ENCODE data around the gene ALKBH8.
A peak's percentile ranks its signal among the peaks of the same experiment; 100 is the strongest.
"Not testable (repeated sequence)": the region's sequence is repeated elsewhere in the genome, so short reads cannot be mapped to it uniquely, and the experiment has no call there.

Gene ALKBH8

DNA sequence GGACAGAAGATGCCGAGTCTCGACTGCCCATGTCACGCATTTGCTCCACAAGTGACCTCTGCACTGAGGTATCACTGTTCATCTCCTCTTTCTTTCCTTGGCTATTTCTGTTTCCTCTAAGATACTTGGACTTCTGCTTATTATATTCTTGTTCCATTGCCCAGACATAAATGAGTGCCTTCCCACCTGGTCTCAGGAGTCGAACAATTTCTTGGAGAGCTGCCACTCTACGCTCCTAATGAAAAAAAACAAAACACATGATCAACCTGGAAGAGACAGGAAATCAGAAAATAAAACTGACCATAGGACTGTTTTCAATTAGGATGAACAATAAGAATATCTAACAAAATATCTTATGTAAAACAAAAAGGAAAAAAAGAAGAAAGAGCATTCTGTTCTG, 60.6 kb downstream of the ALKBH8 start:
- DNase-seq = no peak

DNA sequence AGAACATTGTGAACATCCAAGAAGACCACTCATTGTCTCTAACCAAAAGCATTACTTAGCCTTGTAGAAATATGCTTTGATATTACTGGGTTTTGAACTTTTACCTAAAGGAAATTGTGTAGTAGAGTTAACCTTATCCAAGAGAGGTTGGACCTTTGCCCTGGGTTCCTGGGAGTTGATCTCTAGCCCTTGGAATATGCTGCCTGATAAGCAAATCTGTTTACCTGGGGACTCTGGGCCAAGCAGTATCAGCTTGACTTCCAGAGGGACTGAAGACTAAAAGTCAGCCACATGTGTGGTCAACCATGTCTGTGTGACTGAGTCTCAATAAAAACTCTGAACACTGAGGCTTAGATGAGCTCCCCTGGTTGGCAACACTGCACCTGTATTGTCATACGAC, 63.8 kb downstream of the ALKBH8 start:
- DNase-seq = no peak

DNA sequence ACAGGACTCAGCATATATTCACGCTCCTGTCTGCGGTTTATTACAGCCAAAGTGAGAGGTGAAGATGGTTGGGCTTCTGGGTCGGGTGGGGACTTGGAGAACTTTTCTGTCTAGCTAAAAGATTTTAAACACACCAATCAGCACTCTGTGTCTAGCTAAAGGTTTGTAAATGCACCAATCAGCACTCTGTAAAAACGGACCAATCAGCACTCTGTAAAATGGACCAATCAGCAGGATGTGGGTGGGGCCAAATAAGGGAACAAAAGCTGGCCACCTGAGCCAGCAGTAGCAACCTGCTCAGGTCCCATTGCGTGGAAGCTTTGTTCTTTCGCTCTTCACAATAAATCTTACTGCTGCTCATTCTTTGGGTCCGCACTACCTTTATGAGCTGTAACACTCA, 68.2 kb downstream of the ALKBH8 start:
- not testable (repeated sequence) for DNase-seq

DNA sequence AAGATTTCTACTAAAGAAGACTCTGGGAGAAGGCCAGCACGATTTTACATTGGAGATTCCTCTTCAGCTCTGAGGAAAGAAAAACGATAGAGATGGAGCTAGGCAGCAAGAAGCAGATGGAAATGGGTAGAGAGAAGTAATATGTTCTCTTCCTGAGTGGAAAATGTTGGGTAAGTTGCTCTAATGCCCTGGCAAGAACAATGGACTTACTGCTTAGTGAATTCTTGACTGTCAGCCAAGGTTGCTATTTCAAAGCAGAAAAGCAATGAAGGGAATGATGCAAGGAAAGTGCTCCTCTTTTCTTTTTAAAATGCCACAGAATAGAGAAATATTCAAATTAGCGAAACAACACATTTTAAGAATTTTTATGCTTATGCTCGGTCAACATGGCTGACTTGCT, 69.5 kb downstream of the ALKBH8 start:
- no peak for DNase-seq

DNA sequence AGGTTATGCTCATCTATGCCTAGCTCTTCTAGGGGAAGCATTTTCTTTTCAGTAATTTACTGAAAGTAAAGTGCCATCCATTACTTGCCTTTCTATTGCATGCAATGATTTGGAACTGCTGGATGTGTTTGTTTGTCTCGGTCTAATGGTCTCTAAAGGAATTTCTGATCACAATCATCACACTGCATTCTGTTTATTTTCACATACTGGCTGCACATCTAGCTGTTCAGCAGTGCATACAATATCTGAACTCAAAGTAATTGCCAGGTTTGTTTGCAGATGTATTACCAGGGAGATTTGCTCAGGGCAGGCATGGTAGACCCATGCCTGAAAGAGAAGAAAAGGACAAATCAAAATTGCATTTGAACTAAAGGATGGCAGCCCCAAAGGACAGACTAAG, 71.5 kb downstream of the ALKBH8 start:
- DNase-seq = no peak

DNA sequence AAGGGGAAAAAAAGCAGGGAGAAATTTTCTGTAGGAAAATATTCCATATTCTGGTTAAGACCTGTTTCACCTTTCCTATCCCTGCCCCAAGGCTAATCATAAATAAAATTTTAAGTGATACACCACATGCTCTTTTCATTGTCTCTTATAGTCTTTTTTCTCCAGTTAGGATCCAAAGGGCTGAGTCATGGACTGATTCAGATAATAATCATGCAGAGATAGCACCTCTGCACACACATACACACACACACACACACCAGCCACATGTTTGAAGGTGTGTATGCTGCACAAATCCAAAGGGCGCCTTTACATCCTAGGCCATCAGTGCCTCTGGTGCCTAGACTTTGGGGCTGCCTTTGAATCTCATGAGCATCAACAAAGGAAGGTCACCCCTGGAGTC, 72.4 kb downstream of the ALKBH8 start:
- DNase-seq = no peak

DNA sequence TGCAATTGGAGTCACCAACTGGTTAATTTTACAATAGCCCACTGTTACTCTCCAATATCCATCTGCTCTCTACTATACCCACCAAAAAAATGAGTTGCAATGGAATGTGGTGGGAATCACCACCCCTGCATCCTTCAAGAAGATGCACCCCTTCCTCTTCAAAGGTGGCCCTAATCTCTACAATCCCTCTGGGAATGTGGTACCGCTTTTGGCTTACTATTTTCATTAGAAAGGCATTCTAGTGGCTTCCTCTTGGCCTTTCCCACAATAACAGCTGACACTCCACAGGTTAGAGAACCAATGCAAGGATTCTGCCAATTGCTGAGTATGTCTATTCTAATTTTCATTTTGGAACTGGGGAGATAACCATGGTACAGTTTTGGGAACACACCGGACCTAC, 74.7 kb downstream of the ALKBH8 start:
- DNase-seq = no peak

DNA sequence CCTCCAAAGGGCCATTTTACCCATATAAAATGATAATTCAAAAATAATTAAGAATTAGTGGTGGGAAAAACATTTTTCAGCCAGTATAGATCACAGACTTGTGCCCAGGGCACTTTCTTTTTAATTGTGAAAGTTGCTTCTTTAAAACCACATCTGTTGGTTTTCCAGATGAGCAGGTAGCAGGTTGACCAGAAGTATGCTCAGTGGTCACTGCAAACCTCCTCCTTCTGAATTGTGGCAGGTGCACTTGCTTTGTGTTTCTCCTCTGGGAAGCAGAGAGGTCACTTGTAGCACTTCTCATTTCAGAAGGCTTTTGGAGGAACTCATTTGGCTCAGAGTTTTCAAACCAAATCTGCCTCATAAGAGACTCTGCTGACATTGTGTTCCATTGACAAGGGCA, 83.3 kb downstream of the ALKBH8 start:
- no peak for DNase-seq

DNA sequence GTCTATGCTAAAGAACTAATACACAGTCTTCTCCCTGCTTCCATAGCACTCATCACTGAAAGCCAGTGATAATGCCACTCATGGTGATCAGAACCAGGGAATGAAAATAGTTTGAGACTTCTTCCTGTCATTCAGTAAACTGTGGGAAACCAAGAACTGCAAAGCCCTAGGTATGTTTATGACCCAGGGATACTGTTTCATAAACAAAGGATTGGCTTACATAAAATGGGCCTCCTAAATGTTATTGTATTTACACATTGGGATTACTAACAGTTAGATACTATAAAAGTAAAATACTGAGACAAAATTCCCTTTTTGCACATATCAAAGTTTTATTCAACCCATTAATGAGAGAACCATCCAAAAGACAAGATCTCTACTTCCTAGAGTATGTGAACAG, 86.6 kb downstream of the ALKBH8 start:
- DNase-seq = no peak

DNA sequence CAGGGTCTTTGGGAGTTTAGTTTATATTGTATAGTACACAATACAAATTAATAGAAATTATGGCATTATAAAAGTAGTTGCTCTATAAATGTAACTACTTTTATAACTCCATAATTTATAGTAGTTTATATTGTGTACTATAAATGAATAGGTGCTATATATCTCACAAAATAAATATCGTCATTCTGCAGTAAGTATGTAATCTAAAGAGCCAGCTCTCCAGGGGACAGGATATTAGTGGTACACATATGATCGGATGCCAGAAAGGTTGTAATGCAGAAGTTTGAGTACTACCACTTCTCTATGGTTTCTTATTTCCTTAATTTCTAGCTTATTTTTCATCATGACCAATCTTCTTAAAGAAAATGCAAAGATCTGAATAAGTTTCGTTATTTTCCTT, 87.7 kb downstream of the ALKBH8 start:
- DNase-seq = no peak

DNA sequence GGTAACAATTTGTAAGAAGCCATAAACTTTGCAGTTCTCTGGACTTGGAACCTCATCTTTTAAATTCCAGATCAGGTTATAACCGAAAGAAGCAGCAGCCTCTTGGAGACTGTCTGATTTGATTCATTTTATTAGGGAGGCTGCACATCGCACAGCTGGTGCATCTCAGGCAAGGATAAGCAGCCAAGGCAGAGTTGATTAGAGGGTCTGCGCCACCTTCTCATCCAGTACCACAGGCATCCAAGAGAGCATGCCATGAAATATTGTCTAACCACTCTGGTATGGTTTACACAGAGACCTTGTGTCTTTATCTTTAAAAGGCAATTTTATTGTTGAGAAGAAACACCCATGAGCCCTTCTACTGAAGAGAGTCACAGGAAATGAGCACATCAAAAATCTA, 91.7 kb downstream of the ALKBH8 start:
- DNase-seq = no peak

DNA sequence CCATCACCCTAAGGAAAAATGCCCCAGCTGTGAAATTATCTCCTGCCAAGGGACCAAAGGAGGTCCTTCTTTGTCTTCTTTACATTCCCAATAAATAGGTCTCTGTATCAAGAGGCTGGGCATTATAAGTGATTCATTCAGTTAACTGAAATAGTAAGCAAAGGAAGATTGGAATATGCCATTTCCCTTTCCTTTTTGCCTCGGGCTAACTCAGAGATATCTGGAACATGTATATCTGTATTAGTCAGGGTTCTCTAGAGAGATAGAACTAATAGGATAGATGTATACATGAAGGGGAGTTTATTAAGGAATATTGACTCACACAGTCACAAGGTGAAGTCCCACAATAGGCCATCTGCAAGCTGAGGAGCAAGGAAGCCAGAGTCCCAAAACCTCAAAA, 92.6 kb downstream of the ALKBH8 start:
- DNase-seq = no peak

DNA sequence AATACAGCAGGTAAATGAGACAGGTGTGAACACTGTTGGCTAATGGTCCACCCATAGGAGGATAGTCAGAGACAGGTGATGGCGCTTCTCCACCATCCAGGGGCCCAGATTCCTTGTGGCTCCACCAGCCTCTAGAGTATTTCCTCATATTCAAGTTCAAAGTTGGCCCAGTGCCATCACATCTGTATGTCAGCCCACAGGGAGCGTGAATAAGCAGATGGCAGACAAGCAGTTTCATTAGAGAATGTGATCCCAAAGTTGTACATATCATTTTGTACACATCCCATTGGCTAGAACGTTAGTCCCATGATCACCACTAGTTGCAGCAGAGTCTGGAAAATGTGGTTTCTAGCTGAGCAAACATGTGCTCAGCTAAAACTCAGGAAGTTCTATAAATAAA, 96.9 kb downstream of the ALKBH8 start:
- DNase-seq = no peak

DNA sequence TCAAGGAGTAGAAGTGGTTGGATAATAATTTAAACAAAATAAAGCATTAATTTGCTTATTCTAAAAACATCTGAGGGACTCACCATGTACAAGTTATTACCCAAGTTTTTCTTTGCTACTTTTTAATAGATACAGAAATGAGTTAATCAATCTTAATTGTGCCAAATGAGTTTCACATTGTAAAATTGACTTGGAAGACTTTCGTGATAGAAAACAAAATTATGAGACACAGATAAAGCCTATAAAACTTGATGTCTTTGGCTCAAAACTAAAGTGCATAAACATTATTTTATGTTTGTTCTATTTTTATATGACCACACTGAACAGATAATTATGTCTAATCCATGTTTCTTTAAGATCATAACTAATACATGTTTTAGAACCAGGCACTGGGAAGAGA, 97.8 kb downstream of the ALKBH8 start:
- DNase-seq = no peak

DNA sequence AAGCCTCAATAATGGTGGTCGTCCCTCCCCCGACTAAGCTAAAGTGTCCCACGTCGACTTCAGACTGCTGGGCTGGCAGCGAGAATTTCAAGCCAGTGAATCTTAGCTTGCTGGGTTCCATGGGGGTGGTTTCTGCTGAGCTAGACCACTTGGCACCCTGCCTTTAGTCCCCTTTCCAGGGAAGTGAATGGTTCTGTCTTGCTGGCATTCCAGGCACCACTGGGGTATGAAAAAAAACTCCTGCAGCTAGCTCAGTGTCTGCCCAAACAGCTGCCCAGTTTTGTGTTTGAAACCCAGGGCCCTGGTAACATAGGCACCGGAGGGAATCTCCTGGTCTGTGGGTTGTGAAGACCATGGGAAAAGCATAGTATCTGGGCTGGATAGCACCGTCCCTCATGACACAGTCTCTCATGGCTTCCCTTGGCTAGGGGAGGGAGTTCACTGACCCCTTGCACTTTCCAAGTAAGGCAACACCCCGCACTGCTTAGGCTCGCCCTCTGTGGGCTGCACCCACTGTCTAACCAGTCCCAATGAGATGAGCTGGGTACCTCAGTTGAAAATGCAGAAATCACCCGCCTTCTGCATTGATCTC, 99.2 kb downstream of the ALKBH8 start:
- DNase-seq = not testable (repeated sequence)

DNA sequence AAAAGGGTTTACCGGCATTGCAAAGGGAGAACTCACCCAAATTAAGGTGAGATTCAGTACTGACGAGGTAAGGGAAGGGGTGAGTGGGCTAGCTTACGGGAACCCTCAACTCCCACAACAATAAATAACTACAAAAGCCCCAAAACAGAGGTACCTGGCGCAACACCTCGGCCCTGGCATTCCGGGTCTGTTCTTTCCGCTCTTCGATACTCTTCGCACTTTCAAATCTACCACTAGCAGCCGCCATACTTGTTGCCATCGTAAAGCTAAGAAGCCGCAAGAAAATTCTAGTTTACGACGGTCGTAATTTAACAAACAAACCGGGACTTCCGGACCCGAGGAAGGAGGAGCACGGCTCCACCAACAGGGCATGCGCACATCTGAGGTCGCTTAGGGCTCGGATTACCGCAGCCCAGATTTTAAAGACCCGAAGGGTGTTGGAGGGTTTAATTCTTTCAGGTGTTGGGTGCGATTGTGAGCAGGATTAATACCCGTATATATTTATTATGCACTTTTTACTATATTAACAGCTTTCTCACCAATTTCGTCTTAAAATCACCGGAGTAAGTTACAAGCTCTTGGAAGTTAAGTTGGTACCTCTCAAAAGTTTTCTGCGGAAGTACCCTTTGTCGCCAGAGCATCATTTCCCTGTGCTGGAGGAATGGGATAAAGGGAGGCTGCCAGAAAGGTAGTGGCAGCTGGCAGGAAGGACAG, 107.8 kb downstream of the ALKBH8 start, which contains the start of gene CWF19L2:
Gene CWF19L2, minus strand, starts transcription at position 268 of the 714 bp plus-strand sequence. Its CDS starts 9 bp downstream, at position 259.
- peak; percentile 75 to 96 (median 85) for DNase-seq

DNA sequence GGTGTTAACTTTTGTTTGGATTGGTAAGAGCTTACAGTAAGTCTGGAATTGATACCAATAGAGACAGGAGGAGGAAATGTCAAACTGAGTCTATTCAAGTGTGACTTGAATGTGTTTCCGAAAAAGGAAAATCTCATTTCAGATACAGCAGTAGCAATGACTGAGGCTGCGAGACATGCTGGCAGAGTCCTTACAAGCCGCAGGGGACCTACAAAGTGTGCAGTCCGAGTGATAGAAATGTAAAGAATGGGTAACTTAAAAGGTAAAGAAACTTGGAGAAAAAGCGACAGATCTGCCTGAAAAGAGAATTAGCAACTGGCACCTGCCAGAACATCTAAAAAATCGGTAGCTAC, 108.4 kb downstream of the ALKBH8 start:
- peak in 1 of 5 donors; percentile 2 for DNase-seq

DNA sequence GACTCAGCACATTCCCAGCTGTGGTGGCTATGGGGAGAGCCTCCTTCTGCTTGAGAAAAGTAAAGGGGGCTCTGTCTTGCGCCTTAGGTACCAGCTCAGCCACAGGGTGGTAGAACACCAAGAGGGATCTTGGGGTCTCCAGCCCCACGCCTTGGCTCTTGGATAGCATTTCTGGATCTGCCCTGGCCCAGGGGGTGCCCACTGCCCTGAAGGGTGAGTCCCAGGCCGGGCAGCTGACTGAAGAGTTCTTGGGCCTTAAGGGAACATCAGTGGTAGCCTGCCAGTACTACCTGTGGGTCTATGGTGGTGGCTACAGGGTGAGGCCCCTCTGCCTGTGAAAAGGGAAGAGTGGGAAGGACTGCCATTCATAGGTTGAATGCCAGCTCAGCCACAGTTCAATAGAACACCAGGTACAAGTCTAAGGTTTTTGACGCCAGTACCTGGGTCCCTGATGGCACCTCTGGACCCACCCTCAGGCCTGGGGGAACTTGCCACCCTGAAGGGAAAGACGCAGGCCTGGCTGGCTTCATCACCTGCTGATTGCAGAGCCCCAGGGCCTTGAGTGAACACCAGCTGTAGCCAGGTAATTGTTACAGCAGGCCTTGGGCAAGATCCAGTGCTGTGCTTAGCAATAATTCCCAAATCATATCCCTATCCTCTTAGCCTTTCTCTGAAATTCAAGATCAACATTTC, 111.8 kb downstream of the ALKBH8 start:
- DNase-seq = no peak

All from T-helper 1 cell (primary cell).